Activated naive CD4-positive, alpha-beta T cell treated with anti-CD3 and anti-CD28 coated beads, Interleukin-2, amount 10 ng/mL, durations not matched to agents 7 days and 5 days (primary cell): ENCODE measurements around the gene ABHD17A.
A peak's percentile ranks its signal among the peaks of the same experiment; 100 is the strongest.

Experiments
- CTCF ChIA-PET: fragments of 350-600 bp; sonication (Branson Sonifier 250); formaldehyde crosslinking; loops from one replicate; lab custom pipeline; 2021; ENCODE audit warnings: antibody characterized with exemption; lab: Charles Lee
- DNase-seq: peaks from one replicate; pipeline ENCODE4 v3.0.0-alpha.2; 2020
- H3K27ac Mint-ChIP-seq: one replicate; pipeline ENCODE4 v1.8.0; 2021; ENCODE audit warnings: mild to moderate bottlenecking, moderate library complexity, mixed read lengths
- H3K27me3 Mint-ChIP-seq: one replicate; pipeline ENCODE4 v1.8.0; 2021; ENCODE audit warnings: mild to moderate bottlenecking, mixed read lengths
- H3K36me3 Mint-ChIP-seq: one replicate; pipeline ENCODE4 v1.8.0; 2021; ENCODE audit warnings: mixed read lengths
- H3K4me1 Mint-ChIP-seq: one replicate; pipeline ENCODE4 v1.8.0; 2021; ENCODE audit warnings: mixed read lengths
- H3K4me3 Mint-ChIP-seq: one replicate; pipeline ENCODE4 v1.8.0; 2021; ENCODE audit warnings: mild to moderate bottlenecking, moderate library complexity, mixed read lengths
- H3K9me3 Mint-ChIP-seq: one replicate; pipeline ENCODE4 v1.8.0; 2021; ENCODE audit warnings: mixed read lengths

The ABHD17A gene

GRCh38 chr19:1845642-1846041, 39.7 kb downstream of the ABHD17A start:
- Mint-ChIP-seq H3K4me3 (no peak overlapping the region), H3K27me3 (no peaks in the 10 kb centered on the region), H3K9me3 (no peaks in the 10 kb centered on the region), H3K4me1 (peaks cover 48% of the 10 kb centered on the region), H3K36me3 (peaks cover 7% of the 10 kb centered on the region), H3K27ac (no peak overlapping the region)
- no peak for DNase-seq
- CTCF ChIA-PET: interaction anchor here (0.6 to 2.5 kb wide), 3 partner anchors 8 to 84 kb away, joined by 3 to 8 read pairs (median 7); no protein-coding TSS in a partner anchor

GRCh38 chr19:1845125-1845515, 40.2 kb downstream of the ABHD17A start:
- H3K4me1 Mint-ChIP-seq: peaks cover 44% of the 10 kb centered on the region
- no peaks in the 10 kb centered on the region for H3K9me3 Mint-ChIP-seq
- CTCF ChIA-PET: interaction anchor here (0.6 to 2.5 kb wide), 3 partner anchors 7 to 84 kb away, joined by 3 to 8 read pairs (median 7); no protein-coding TSS in a partner anchor
- H3K27me3 Mint-ChIP-seq: no peaks in the 10 kb centered on the region
- DNase-seq: no peak
- no peak overlapping the region for H3K4me3 Mint-ChIP-seq
- H3K36me3 Mint-ChIP-seq: peaks cover 7% of the 10 kb centered on the region
- H3K27ac Mint-ChIP-seq: no peak overlapping the region

- DNase-seq: no peak
- no peak overlapping the region for H3K27ac Mint-ChIP-seq
- H3K27me3 Mint-ChIP-seq: no peaks in the 10 kb centered on the region
- H3K4me3 Mint-ChIP-seq: no peak overlapping the region
- H3K4me1 Mint-ChIP-seq: peaks cover 40% of the 10 kb centered on the region
- CTCF ChIA-PET: no interaction called here
- H3K9me3 Mint-ChIP-seq: no peaks in the 10 kb centered on the region
- peaks cover 7% of the 10 kb centered on the region for H3K36me3 Mint-ChIP-seq
These were observed 40.7 kb downstream of the ABHD17A start for GRCh38 chr19:1844513-1845124.

GRCh38 chr19:1843646-1844394, 41.5 kb downstream of the ABHD17A start:
- Mint-ChIP-seq H3K27ac (no peak overlapping the region), H3K27me3 (no peaks in the 10 kb centered on the region), H3K36me3 (peaks cover 7% of the 10 kb centered on the region), H3K9me3 (no peaks in the 10 kb centered on the region), H3K4me1 (peaks cover 34% of the 10 kb centered on the region), H3K4me3 (no peak overlapping the region)
- CTCF ChIA-PET: interaction anchor here (1.2 kb wide), 1 partner anchor 18 kb away, joined by 3 read pairs; no protein-coding TSS in a partner anchor
- no peak for DNase-seq

GRCh38 chr19:1843116-1843515, 42.2 kb downstream of the ABHD17A start:
- peaks cover 32% of the 10 kb centered on the region for H3K4me1 Mint-ChIP-seq
- CTCF ChIA-PET: interaction anchor here (1.2 kb wide), 1 partner anchor 17 kb away, joined by 3 read pairs; no protein-coding TSS in a partner anchor

GRCh38 chr19:1841209-1841924, 43.9 kb downstream of the ABHD17A start:
- Mint-ChIP-seq H3K27me3 (no peaks in the 10 kb centered on the region), H3K4me3 (no peak overlapping the region), H3K4me1 (peaks cover 24% of the 10 kb centered on the region), H3K9me3 (no peaks in the 10 kb centered on the region), H3K27ac (no peak overlapping the region), H3K36me3 (peaks cover 3% of the 10 kb centered on the region)
- no peak for DNase-seq
- CTCF ChIA-PET: interaction anchor here (0.7 to 1.3 kb wide), 3 partner anchors 10 to 30 kb away, joined by 3 to 4 read pairs (median 4); no protein-coding TSS in a partner anchor

More at GRCh38 chr19:1843116-1843515, 42.2 kb downstream of the ABHD17A start:
- Mint-ChIP-seq H3K27ac (no peak overlapping the region), H3K27me3 (no peaks in the 10 kb centered on the region), H3K9me3 (no peaks in the 10 kb centered on the region), H3K36me3 (peaks cover 7% of the 10 kb centered on the region), H3K4me3 (no peak overlapping the region)
- DNase-seq: no peak

GRCh38 chr19:1840541-1841115, 44.7 kb downstream of the ABHD17A start:
- Mint-ChIP-seq H3K4me1 (peaks cover 21% of the 10 kb centered on the region), H3K9me3 (no peaks in the 10 kb centered on the region), H3K36me3 (no peaks in the 10 kb centered on the region), H3K27ac (no peak overlapping the region), H3K27me3 (no peaks in the 10 kb centered on the region), H3K4me3 (no peak overlapping the region)
- DNase-seq: no peak
- CTCF ChIA-PET: interaction anchor here (1.5 kb wide), 1 partner anchor 15 kb away, joined by 5 read pairs; no protein-coding TSS in a partner anchor

GRCh38 chr19:1839658-1840540, 45.4 kb downstream of the ABHD17A start:
- Mint-ChIP-seq H3K27me3 (no peaks in the 10 kb centered on the region), H3K9me3 (no peaks in the 10 kb centered on the region), H3K4me3 (no peak overlapping the region), H3K27ac (no peak overlapping the region), H3K36me3 (no peaks in the 10 kb centered on the region), H3K4me1 (peaks cover 20% of the 10 kb centered on the region)
- CTCF ChIA-PET: interaction anchor here (1.5 to 2.7 kb wide), 3 partner anchors 11 to 14 kb away, joined by 5 to 16 read pairs (median 5); no protein-coding TSS in a partner anchor
- no peak for DNase-seq

GRCh38 chr19:1837625-1838105, 47.6 kb downstream of the ABHD17A start:
- no peaks in the 10 kb centered on the region for H3K9me3 Mint-ChIP-seq
- CTCF ChIA-PET: interaction anchor here (0.6 to 3.0 kb wide), 13 partner anchors 9 to 520 kb away, joined by 3 to 25 read pairs (median 5); no protein-coding TSS in a partner anchor
- H3K4me1 Mint-ChIP-seq: peaks cover 15% of the 10 kb centered on the region
- no peaks in the 10 kb centered on the region for H3K36me3 Mint-ChIP-seq
- H3K27me3 Mint-ChIP-seq: no peaks in the 10 kb centered on the region
- peak; percentile 75 for DNase-seq
- no peak overlapping the region for H3K4me3 Mint-ChIP-seq
- no peak overlapping the region for H3K27ac Mint-ChIP-seq

- CTCF ChIA-PET: interaction anchor here (0.6 to 3.0 kb wide), 10 partner anchors 8 to 520 kb away, joined by 3 to 25 read pairs (median 6); no protein-coding TSS in a partner anchor
- no peak for DNase-seq
- no peaks in the 10 kb centered on the region for H3K27me3 Mint-ChIP-seq
- no peak overlapping the region for H3K4me3 Mint-ChIP-seq
- no peaks in the 10 kb centered on the region for H3K36me3 Mint-ChIP-seq
- no peaks in the 10 kb centered on the region for H3K9me3 Mint-ChIP-seq
- H3K27ac Mint-ChIP-seq: no peak overlapping the region
- peaks cover 14% of the 10 kb centered on the region for H3K4me1 Mint-ChIP-seq
These were observed 48.1 kb downstream of the ABHD17A start for GRCh38 chr19:1837222-1837565.

- DNase-seq: no peak
- H3K9me3 Mint-ChIP-seq: no peaks in the 10 kb centered on the region
- no peaks in the 10 kb centered on the region for H3K27me3 Mint-ChIP-seq
- CTCF ChIA-PET: interaction anchor here (0.6 to 3.0 kb wide), 7 partner anchors 8 to 519 kb away, joined by 3 to 25 read pairs (median 9); no protein-coding TSS in a partner anchor
- peaks cover 8% of the 10 kb centered on the region for H3K4me1 Mint-ChIP-seq
- no peak overlapping the region for H3K4me3 Mint-ChIP-seq
- no peak overlapping the region for H3K27ac Mint-ChIP-seq
- no peaks in the 10 kb centered on the region for H3K36me3 Mint-ChIP-seq
These were observed 48.7 kb downstream of the ABHD17A start for GRCh38 chr19:1836458-1837221.

- CTCF ChIA-PET: no interaction called here
- Mint-ChIP-seq H3K4me3 (no peak overlapping the region), H3K36me3 (peaks cover 10% of the 10 kb centered on the region), H3K27me3 (no peaks in the 10 kb centered on the region), H3K27ac (no peak overlapping the region), H3K4me1 (peaks cover 8% of the 10 kb centered on the region), H3K9me3 (no peaks in the 10 kb centered on the region)
- DNase-seq: no peak
These were observed 51.8 kb downstream of the ABHD17A start for GRCh38 chr19:1833540-1833939.
